ENCODE results near the gene CEACAM6. TPM values are rescaled to one million over a fixed set of nuclear protein-coding genes. Genes with fewer than 3 reads are reported as not detected.
"Not testable (repeated sequence)": the region's sequence is repeated elsewhere in the genome, so short reads cannot be mapped to it uniquely, and the experiment has no call there.

Gene CEACAM6
- total and polyA plus RNA-seq, 8 donors = 0.68 to 9.0 (median 6.8) TPM

- Histone ChIP-seq H3K27me3 (peaks cover 0 to 9% (median 1%) of the 10 kb centered on the region in 4 donors), H3K4me3 (no peak overlapping the region), H3K9me3 (no peaks in the 10 kb centered on the region), H3K36me3 (no peaks in the 10 kb centered on the region), H3K4me1 (peaks cover 0 to 7% (median 0%) of the 10 kb centered on the region in 3 donors), H3K27ac (no peak overlapping the region)
- intact Hi-C loops (cut with DNase I) = no loop called here
- DNase-seq (peak in 5 of 6 donors; percentile 38 to 64 (median 45)), FAIRE-seq (no peak), ATAC-seq (peak; percentile 82 to 96 (median 96))
- TF ChIP-seq, protein P1, sequence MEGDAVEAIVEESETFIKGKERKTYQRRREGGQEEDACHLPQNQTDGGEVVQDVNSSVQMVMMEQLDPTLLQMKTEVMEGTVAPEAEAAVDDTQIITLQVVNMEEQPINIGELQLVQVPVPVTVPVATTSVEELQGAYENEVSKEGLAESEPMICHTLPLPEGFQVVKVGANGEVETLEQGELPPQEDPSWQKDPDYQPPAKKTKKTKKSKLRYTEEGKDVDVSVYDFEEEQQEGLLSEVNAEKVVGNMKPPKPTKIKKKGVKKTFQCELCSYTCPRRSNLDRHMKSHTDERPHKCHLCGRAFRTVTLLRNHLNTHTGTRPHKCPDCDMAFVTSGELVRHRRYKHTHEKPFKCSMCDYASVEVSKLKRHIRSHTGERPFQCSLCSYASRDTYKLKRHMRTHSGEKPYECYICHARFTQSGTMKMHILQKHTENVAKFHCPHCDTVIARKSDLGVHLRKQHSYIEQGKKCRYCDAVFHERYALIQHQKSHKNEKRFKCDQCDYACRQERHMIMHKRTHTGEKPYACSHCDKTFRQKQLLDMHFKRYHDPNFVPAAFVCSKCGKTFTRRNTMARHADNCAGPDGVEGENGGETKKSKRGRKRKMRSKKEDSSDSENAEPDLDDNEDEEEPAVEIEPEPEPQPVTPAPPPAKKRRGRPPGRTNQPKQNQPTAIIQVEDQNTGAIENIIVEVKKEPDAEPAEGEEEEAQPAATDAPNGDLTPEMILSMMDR (IDR thresholded peaks at IDR 0.05) = peak; percentile 56 to 73 (median 62)
- WGBS, 2 donors = 2% methylated on average over 10 of the region's 10 CpGs
Measured at GRCh38 chr19:41785653-41786052, 30.3 kb downstream of the CEACAM6 start.

DNA sequence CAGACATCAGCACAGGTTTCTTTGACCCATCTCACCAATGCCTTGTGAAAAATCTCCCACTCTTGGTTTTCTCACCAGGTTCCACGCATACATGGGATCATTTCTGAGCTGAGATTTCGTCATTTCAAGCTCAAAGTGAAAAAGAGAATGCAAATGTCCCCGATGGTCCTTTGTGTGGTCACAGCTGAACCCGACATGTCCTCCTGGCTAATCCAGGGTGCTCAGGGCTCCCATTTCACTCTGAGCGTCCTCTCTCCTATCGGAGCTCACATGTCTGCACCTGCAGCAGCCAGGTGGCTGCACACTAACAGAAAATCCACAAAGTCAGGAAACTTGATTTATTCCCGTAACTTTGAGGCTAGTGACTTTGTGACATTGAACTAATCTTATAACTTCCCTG lies 31.7 kb downstream of the CEACAM6 start:
- Histone ChIP-seq H3K4me3 (no peak overlapping the region), H3K9me3 (no peaks in the 10 kb centered on the region), H3K36me3 (no peaks in the 10 kb centered on the region), H3K4me1 (peaks cover 0 to 7% (median 0%) of the 10 kb centered on the region in 3 donors), H3K27ac (no peak overlapping the region), H3K27me3 (peaks cover 0 to 8% (median under 1%) of the 10 kb centered on the region in 4 donors)
- WGBS, 2 donors = 33 to 45% methylated on average over 7 of the region's 7 CpGs
- FAIRE-seq (no peak), DNase-seq (no peak), ATAC-seq (no peak)
- intact Hi-C loops (cut with DNase I) = no loop called here
- TF ChIP-seq, protein P1 (IDR thresholded peaks at IDR 0.05) = no peak

GRCh38 chr19:41788518-41788917 lies 33.2 kb downstream of the CEACAM6 start:
- WGBS, 2 donors = no CpG with 5 or more reads among the region's 1 CpG
- FAIRE-seq; intact Hi-C loops (cut with DNase I): not testable (repeated sequence)

DNA sequence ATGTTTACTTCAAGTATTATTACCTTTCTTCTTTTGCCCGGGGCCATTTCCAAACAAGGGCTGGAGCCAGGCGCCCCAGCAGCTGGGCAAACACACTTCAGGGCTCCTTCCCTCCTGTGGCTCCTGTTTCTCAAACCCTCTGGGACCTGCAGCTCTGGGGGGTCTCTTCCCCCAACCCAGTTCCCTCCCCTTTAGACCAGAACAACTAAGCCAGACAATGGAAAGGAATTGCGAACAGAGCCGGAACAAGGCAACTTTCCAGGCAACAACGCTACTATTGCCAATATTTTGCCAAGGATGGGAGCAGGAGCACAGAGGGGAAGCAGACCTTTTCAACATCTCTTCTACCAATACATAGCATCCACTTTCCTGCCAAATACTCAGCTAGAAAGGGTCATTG lies 33.7 kb downstream of the CEACAM6 start:
- intact Hi-C loops (cut with DNase I); H3K27me3 ChIP-seq; H3K4me3 ChIP-seq; H3K9me3 ChIP-seq; H3K27ac ChIP-seq; FAIRE-seq; H3K36me3 ChIP-seq; H3K4me1 ChIP-seq; DNase-seq: not testable (repeated sequence)
- ATAC-seq = peak in 1 of 4 donors; percentile 27
- WGBS, 2 donors = 41 to 51% methylated on average over 3 of the region's 5 CpGs

More at GRCh38 chr19:41788518-41788917, 33.2 kb downstream of the CEACAM6 start:
- not testable (repeated sequence) for H3K9me3 ChIP-seq, H3K36me3 ChIP-seq, H3K27me3 ChIP-seq, H3K4me1 ChIP-seq, DNase-seq, H3K27ac ChIP-seq, H3K4me3 ChIP-seq
- ATAC-seq = peak in 2 of 4 donors; percentile 32 to 54

DNA sequence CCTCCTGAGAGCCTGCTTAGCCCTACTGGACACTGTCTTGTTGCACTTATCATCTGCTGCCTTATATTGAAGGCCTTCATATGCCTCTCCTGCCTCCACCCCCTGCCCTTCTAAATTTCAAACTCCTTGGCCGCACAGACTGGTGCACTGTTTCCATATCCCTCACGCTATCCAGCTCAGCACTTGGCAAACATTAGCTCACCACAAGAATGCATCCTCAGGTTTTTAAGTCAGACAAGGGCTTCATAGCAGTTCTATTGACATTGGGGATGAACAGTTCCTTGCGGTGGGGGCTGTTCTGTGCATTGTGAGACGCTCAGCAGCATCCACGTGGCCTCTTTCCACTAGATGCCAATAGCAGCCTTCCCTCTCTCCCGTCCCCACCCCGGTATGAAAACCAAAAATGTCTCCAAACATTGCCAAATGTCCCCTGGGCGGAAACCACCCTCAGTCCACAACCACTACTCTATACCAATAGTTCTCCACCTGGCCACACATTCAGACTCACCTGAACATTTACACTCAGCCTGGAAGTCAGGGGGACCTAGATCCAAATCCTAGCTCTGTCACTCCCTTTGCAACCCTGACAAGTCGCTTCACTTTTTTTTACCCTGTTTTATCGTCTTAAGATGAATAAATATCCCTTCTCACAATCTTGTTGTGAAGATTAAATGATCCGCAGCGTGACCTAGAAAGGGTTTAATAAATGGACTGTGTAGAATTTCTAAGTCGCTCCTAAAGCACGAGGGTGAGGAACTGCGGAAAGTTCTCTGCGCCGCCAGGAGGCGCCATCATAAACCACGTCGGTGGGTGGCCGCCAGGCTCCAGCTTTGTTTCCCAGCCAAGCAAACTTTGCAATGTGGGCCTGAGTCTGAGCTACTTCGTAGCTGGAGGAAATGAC lies 37.4 kb downstream of the CEACAM6 start:
- Histone ChIP-seq H3K27ac (no peak overlapping the region), H3K36me3 (no peaks in the 10 kb centered on the region)
- FAIRE-seq = no peak

More for the DNA sequence above, 37.4 kb downstream of the CEACAM6 start:
- intact Hi-C loops (cut with DNase I) = no loop called here
- Histone ChIP-seq H3K27me3 (no peaks in the 10 kb centered on the region), H3K4me3 (no peak overlapping the region), H3K9me3 (no peaks in the 10 kb centered on the region), H3K4me1 (peaks cover 0 to 5% (median 0%) of the 10 kb centered on the region in 3 donors)
- TF ChIP-seq, protein P1 (IDR thresholded peaks at IDR 0.05) = peak; percentile 44 to 60 (median 51)
- WGBS, 2 donors = 15 to 17% methylated on average over 22 of the region's 22 CpGs
- ATAC-seq = peak; percentile 72 to 83 (median 80)
- peak in 5 of 6 donors; percentile 27 to 84 (median 60) for DNase-seq

All from pancreas (tissue), 10 donors.